ENCODE measurements around the gene DEFB108B. TPM values are rescaled to one million over a fixed set of nuclear protein-coding genes. Genes with fewer than 3 reads are reported as not detected.
"Not testable (repeated sequence)": the region's sequence is repeated elsewhere in the genome, so short reads cannot be mapped to it uniquely, and the experiment has no call there.

The DEFB108B gene
- total and polyA plus RNA-seq, 2 donors (not counting 1 experiment from before 2014, with no cell fraction given), result not detected

DNA sequence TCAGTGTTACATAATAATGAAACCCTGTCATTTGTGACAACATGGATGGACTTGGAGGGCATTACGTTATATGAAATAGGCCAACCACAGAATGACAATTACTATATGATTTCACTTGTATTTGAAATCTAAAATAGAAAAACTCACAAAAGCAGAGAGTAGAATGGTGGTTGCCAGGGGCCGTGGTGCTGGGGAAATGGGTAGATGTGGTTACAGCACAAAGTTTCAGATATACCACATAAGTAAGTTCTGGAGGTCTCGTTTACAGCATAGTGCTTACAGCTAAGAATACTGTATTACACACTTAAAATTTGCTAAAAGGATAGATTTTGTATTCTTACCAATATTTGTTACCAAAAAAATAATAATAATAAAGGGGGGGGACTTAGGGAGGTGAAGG, 3.3 kb upstream of the DEFB108B start:
- H3K79me2 ChIP-seq (ENCODE audit: control insufficient read depth, insufficient read depth, low read length); H3K4me2 ChIP-seq (replicated peaks; ENCODE audit: low read depth, low read length, poor library complexity, severe bottlenecking); H3K27me3 Mint-ChIP-seq; H3K4me3 Mint-ChIP-seq; H3K4me1 ChIP-seq (ENCODE audit: control insufficient read depth in 2 of 2, insufficient read depth in 2 of 2, low read length in 2 of 2); H2AFZ ChIP-seq (ENCODE audit: insufficient read depth, low read depth, low read length, poor library complexity, severe bottlenecking); H3K36me3 ChIP-seq (replicated peaks in 1 of 2; ENCODE audit: control extremely low read depth in 1 of 2, control insufficient read depth in 1 of 2, extremely low read depth in 1 of 2, insufficient read depth in 2 of 2, low read length in 1 of 2); H3K9me3 Mint-ChIP-seq (ENCODE audit: insufficient read depth); H3K27me3 ChIP-seq (replicated peaks in 1 of 4; ENCODE audit: control extremely low read depth in 1 of 4, control insufficient read depth in 3 of 4, insufficient read depth in 4 of 4, low read length in 3 of 4); H3K27ac ChIP-seq (ENCODE audit: low read length in 2 of 2); intact Hi-C loops (cut with micrococcal nuclease); H3K9ac ChIP-seq (ENCODE audit: low read length); DNase-seq; ATAC-seq (ENCODE audit: low read depth); H3K27ac Mint-ChIP-seq; H3K9me3 ChIP-seq (ENCODE audit: control extremely low read depth in 1 of 3, control insufficient read depth in 2 of 3, insufficient read depth in 1 of 3, low read length in 2 of 3); H3K4me1 Mint-ChIP-seq; POLR2A ChIA-PET; CTCF ChIA-PET; H4K20me1 ChIP-seq (ENCODE audit: control insufficient read depth, insufficient read depth, low read length, poor library complexity, severe bottlenecking); H3K4me3 ChIP-seq (ENCODE audit: control extremely low read depth in 1 of 5, extremely low read depth in 1 of 5, insufficient read depth in 1 of 5, low read depth in 2 of 5, low read length in 4 of 5): not testable (repeated sequence)
- no CpG with 5 or more reads among the region's 3 CpGs for whole genome bisulfite sequencing (ENCODE audit: insufficient coverage)

DNA sequence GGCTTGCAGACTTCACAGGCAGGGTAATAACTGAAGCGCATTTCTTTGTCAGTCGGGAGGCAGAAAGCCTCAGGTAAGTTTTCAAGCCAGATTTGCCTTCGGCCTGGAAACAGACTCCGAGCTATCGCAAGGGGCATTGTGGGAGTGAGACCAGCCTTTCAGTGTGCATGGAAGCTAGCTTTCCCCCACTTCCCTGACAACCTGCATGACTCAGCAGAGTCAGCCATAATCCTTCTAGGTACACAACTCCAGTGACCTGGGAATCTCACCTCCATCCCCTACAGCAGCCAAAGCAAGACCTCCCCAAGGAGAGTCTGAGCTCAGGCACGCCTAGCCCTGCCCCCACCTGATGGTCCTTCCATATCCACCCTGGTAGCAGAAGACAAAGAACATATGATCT, 9.7 kb downstream of the DEFB108B start:
- H3K27ac ChIP-seq (ENCODE audit: low read length in 2 of 2); H3K36me3 ChIP-seq (replicated peaks in 1 of 2; ENCODE audit: control extremely low read depth in 1 of 2, control insufficient read depth in 1 of 2, extremely low read depth in 1 of 2, insufficient read depth in 2 of 2, low read length in 1 of 2); H2AFZ ChIP-seq (ENCODE audit: insufficient read depth, low read depth, low read length, poor library complexity, severe bottlenecking); CTCF ChIA-PET; H3K4me3 ChIP-seq (ENCODE audit: control extremely low read depth in 1 of 5, extremely low read depth in 1 of 5, insufficient read depth in 1 of 5, low read depth in 2 of 5, low read length in 4 of 5); H4K20me1 ChIP-seq (ENCODE audit: control insufficient read depth, insufficient read depth, low read length, poor library complexity, severe bottlenecking); POLR2A ChIA-PET; H3K4me3 Mint-ChIP-seq; intact Hi-C loops (cut with micrococcal nuclease); H3K4me1 ChIP-seq (ENCODE audit: control insufficient read depth in 2 of 2, insufficient read depth in 2 of 2, low read length in 2 of 2); H3K79me2 ChIP-seq (ENCODE audit: control insufficient read depth, insufficient read depth, low read length); H3K4me1 Mint-ChIP-seq; H3K27me3 Mint-ChIP-seq; H3K4me2 ChIP-seq (replicated peaks; ENCODE audit: low read depth, low read length, poor library complexity, severe bottlenecking); ATAC-seq (ENCODE audit: low read depth); DNase-seq; H3K9me3 Mint-ChIP-seq (ENCODE audit: insufficient read depth); H3K27me3 ChIP-seq (replicated peaks in 1 of 4; ENCODE audit: control extremely low read depth in 1 of 4, control insufficient read depth in 3 of 4, insufficient read depth in 4 of 4, low read length in 3 of 4); H3K9me3 ChIP-seq (ENCODE audit: control extremely low read depth in 1 of 3, control insufficient read depth in 2 of 3, insufficient read depth in 1 of 3, low read length in 2 of 3); H3K9ac ChIP-seq (ENCODE audit: low read length); H3K27ac Mint-ChIP-seq: not testable (repeated sequence)
- 88% methylated on average over 6 of the region's 6 CpGs for WGBS (ENCODE audit: insufficient coverage)

DNA sequence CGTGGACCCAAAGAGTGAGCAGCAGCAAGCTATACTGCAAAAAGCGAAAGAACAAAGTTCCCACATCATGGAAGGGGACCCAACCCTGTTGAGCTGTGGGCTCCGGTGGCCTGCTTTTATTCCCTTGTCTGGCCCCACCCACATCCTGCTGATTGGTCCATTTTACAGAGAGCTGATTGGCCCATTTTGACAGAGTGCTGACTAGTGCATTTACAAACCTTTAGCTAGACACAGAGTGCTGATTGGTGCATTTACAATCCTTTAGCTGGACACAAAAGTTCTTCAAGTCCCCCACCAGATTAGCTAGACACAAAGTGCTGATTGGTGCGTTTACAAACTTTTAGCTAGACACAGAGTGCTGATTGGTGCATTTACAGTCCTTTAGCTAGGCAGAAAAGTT, 10.4 kb downstream of the DEFB108B start:
- H3K9me3 ChIP-seq (ENCODE audit: control extremely low read depth in 1 of 3, control insufficient read depth in 2 of 3, insufficient read depth in 1 of 3, low read length in 2 of 3); H3K4me3 ChIP-seq (ENCODE audit: control extremely low read depth in 1 of 5, extremely low read depth in 1 of 5, insufficient read depth in 1 of 5, low read depth in 2 of 5, low read length in 4 of 5); CTCF ChIA-PET; H3K9me3 Mint-ChIP-seq (ENCODE audit: insufficient read depth); H3K27me3 ChIP-seq (replicated peaks in 1 of 4; ENCODE audit: control extremely low read depth in 1 of 4, control insufficient read depth in 3 of 4, insufficient read depth in 4 of 4, low read length in 3 of 4); H3K4me1 Mint-ChIP-seq; H3K27ac Mint-ChIP-seq; H3K4me1 ChIP-seq (ENCODE audit: control insufficient read depth in 2 of 2, insufficient read depth in 2 of 2, low read length in 2 of 2); H3K27me3 Mint-ChIP-seq; H3K27ac ChIP-seq (ENCODE audit: low read length in 2 of 2); ATAC-seq (ENCODE audit: low read depth); intact Hi-C loops (cut with micrococcal nuclease); H3K36me3 ChIP-seq (replicated peaks in 1 of 2; ENCODE audit: control extremely low read depth in 1 of 2, control insufficient read depth in 1 of 2, extremely low read depth in 1 of 2, insufficient read depth in 2 of 2, low read length in 1 of 2); H3K4me3 Mint-ChIP-seq; H4K20me1 ChIP-seq (ENCODE audit: control insufficient read depth, insufficient read depth, low read length, poor library complexity, severe bottlenecking); DNase-seq; H2AFZ ChIP-seq (ENCODE audit: insufficient read depth, low read depth, low read length, poor library complexity, severe bottlenecking); H3K4me2 ChIP-seq (replicated peaks; ENCODE audit: low read depth, low read length, poor library complexity, severe bottlenecking); H3K79me2 ChIP-seq (ENCODE audit: control insufficient read depth, insufficient read depth, low read length); H3K9ac ChIP-seq (ENCODE audit: low read length): not testable (repeated sequence)
- 93% methylated on average over 4 of the region's 4 CpGs for WGBS (ENCODE audit: insufficient coverage)
- POLR2A ChIA-PET, result interaction anchor here (0.6 kb wide), 1 partner anchor 103 kb away, joined by 4 read pairs; no protein-coding TSS in a partner anchor
